Measurements from ENCODE around the gene CXorf49. TPM values are rescaled to one million over a fixed set of nuclear protein-coding genes. Genes with fewer than 3 reads are reported as not detected.
"Not testable (repeated sequence)": the region's sequence is repeated elsewhere in the genome, so short reads cannot be mapped to it uniquely, and the experiment has no call there.

Gene CXorf49
- total RNA-seq, 2 experiments from 2014 or later = not detected

GRCh38 chrX:71698299-71699022 lies 19.6 kb downstream of the CXorf49 start:
- CTCF ChIA-PET; H3K4me1 Mint-ChIP-seq (ENCODE audit: low read depth); H3K27ac Mint-ChIP-seq; DNase-seq; H3K9me3 Mint-ChIP-seq (ENCODE audit: insufficient read depth); POLR2A ChIA-PET; H3K36me3 Mint-ChIP-seq (ENCODE audit: low read depth); ATAC-seq; H3K4me3 Mint-ChIP-seq; H3K27me3 Mint-ChIP-seq (ENCODE audit: low read depth): not testable (repeated sequence)

GRCh38 chrX:71697466-71698298 lies 20.4 kb downstream of the CXorf49 start:
- H3K4me3 Mint-ChIP-seq; H3K4me1 Mint-ChIP-seq (ENCODE audit: low read depth); H3K27ac Mint-ChIP-seq; H3K36me3 Mint-ChIP-seq (ENCODE audit: low read depth); DNase-seq; H3K9me3 Mint-ChIP-seq (ENCODE audit: insufficient read depth); POLR2A ChIA-PET; ATAC-seq; CTCF ChIA-PET; H3K27me3 Mint-ChIP-seq (ENCODE audit: low read depth): not testable (repeated sequence)

- H3K4me1 Mint-ChIP-seq (ENCODE audit: low read depth); H3K9me3 Mint-ChIP-seq (ENCODE audit: insufficient read depth); H3K27ac Mint-ChIP-seq; DNase-seq; H3K27me3 Mint-ChIP-seq (ENCODE audit: low read depth); H3K4me3 Mint-ChIP-seq; H3K36me3 Mint-ChIP-seq (ENCODE audit: low read depth); CTCF ChIA-PET; POLR2A ChIA-PET: not testable (repeated sequence)
- peak; percentile 42 for ATAC-seq
These were observed 21.2 kb downstream of the CXorf49 start for GRCh38 chrX:71696641-71697465.

GRCh38 chrX:71679575-71680207 lies 38.4 kb downstream of the CXorf49 start:
- Mint-ChIP-seq H3K27me3 (ENCODE audit: low read depth) (peaks cover 5% of the 10 kb centered on the region), H3K9me3 (ENCODE audit: insufficient read depth) (no peaks in the 10 kb centered on the region), H3K4me3 (no peak overlapping the region), H3K27ac (no peak overlapping the region), H3K36me3 (ENCODE audit: low read depth) (no peaks in the 10 kb centered on the region), H3K4me1 (ENCODE audit: low read depth) (no peaks in the 10 kb centered on the region)
- CTCF ChIA-PET = no interaction called here
- POLR2A ChIA-PET = no interaction called here
- no peak for DNase-seq
- no peak for ATAC-seq

GRCh38 chrX:71677195-71677594 lies 40.9 kb downstream of the CXorf49 start:
- CTCF ChIA-PET, POLR2A ChIA-PET, ATAC-seq: not testable (repeated sequence)

GRCh38 chrX:71676068-71676795 lies 41.9 kb downstream of the CXorf49 start:
- H3K4me3 Mint-ChIP-seq = not testable (repeated sequence)
- peaks cover 11% of the 10 kb centered on the region for H3K27me3 Mint-ChIP-seq (ENCODE audit: low read depth)

More at GRCh38 chrX:71677195-71677594, 40.9 kb downstream of the CXorf49 start:
- not testable (repeated sequence) for H3K4me3 Mint-ChIP-seq; H3K36me3 Mint-ChIP-seq (ENCODE audit: low read depth); H3K9me3 Mint-ChIP-seq (ENCODE audit: insufficient read depth); H3K4me1 Mint-ChIP-seq (ENCODE audit: low read depth); DNase-seq; H3K27ac Mint-ChIP-seq
- H3K27me3 Mint-ChIP-seq (ENCODE audit: low read depth) = peaks cover 11% of the 10 kb centered on the region

GRCh38 chrX:71675636-71676035 lies 42.4 kb downstream of the CXorf49 start:
- H3K27ac Mint-ChIP-seq; CTCF ChIA-PET; H3K4me3 Mint-ChIP-seq; DNase-seq; ATAC-seq; H3K36me3 Mint-ChIP-seq (ENCODE audit: low read depth); POLR2A ChIA-PET; H3K9me3 Mint-ChIP-seq (ENCODE audit: insufficient read depth): not testable (repeated sequence)
- peaks cover 12% of the 10 kb centered on the region for H3K27me3 Mint-ChIP-seq (ENCODE audit: low read depth)
- H3K4me1 Mint-ChIP-seq (ENCODE audit: low read depth) = peaks cover 14% of the 10 kb centered on the region

More at GRCh38 chrX:71676068-71676795, 41.9 kb downstream of the CXorf49 start:
- ATAC-seq; H3K36me3 Mint-ChIP-seq (ENCODE audit: low read depth); POLR2A ChIA-PET; H3K9me3 Mint-ChIP-seq (ENCODE audit: insufficient read depth); CTCF ChIA-PET; H3K4me1 Mint-ChIP-seq (ENCODE audit: low read depth); DNase-seq; H3K27ac Mint-ChIP-seq: not testable (repeated sequence)

GRCh38 chrX:71671938-71672337 lies 46.1 kb downstream of the CXorf49 start:
- no peaks in the 10 kb centered on the region for H3K36me3 Mint-ChIP-seq (ENCODE audit: low read depth)
- peaks cover 20% of the 10 kb centered on the region for H3K4me1 Mint-ChIP-seq (ENCODE audit: low read depth)
- no peak for ATAC-seq
- H3K9me3 Mint-ChIP-seq (ENCODE audit: insufficient read depth) = no peaks in the 10 kb centered on the region
- DNase-seq = no peak
- CTCF ChIA-PET = interaction anchor here (1.4 kb wide), 1 partner anchor 187 kb away, joined by 4 read pairs; no protein-coding TSS in a partner anchor
- no peak overlapping the region for H3K27ac Mint-ChIP-seq
- peaks cover 9% of the 10 kb centered on the region for H3K27me3 Mint-ChIP-seq (ENCODE audit: low read depth)
- H3K4me3 Mint-ChIP-seq = no peak overlapping the region
- POLR2A ChIA-PET = interaction anchor here (0.6 kb wide), 1 partner anchor 553 kb away, joined by 3 read pairs; no protein-coding TSS in a partner anchor

GRCh38 chrX:71671043-71671780 lies 46.9 kb downstream of the CXorf49 start:
- Mint-ChIP-seq H3K9me3 (ENCODE audit: insufficient read depth) (no peaks in the 10 kb centered on the region), H3K27me3 (ENCODE audit: low read depth) (peaks cover 9% of the 10 kb centered on the region), H3K27ac (no peak overlapping the region), H3K4me1 (ENCODE audit: low read depth) (peaks cover 20% of the 10 kb centered on the region), H3K36me3 (ENCODE audit: low read depth) (no peaks in the 10 kb centered on the region), H3K4me3 (no peak overlapping the region)
- ChIA-PET POLR2A (no interaction called here), CTCF (no interaction called here)
- DNase-seq (no peak), ATAC-seq (no peak)

- CTCF ChIA-PET, H3K4me3 Mint-ChIP-seq: not testable (repeated sequence)
- peak; percentile 38 for DNase-seq
These were observed 48.1 kb downstream of the CXorf49 start for GRCh38 chrX:71669947-71670346.

More at GRCh38 chrX:71669947-71670346, 48.1 kb downstream of the CXorf49 start:
- H3K27ac Mint-ChIP-seq; H3K36me3 Mint-ChIP-seq (ENCODE audit: low read depth); H3K27me3 Mint-ChIP-seq (ENCODE audit: low read depth); POLR2A ChIA-PET; H3K9me3 Mint-ChIP-seq (ENCODE audit: insufficient read depth): not testable (repeated sequence)
- peak; percentile 72 for ATAC-seq
- peaks cover 20% of the 10 kb centered on the region for H3K4me1 Mint-ChIP-seq (ENCODE audit: low read depth)

Measured in activated CD8-positive, alpha-beta T cell treated with anti-CD3 and anti-CD28 coated beads, Interleukin-2, amount 10 ng/mL, durations not matched to agents 7 days and 5 days (primary cell).